GM21786 (cell line): Measurements from ENCODE around the gene SERPINB6.
"Not testable (repeated sequence)": the region's sequence is repeated elsewhere in the genome, so short reads cannot be mapped to it uniquely, and the experiment has no call there.

Experiments
- ATAC-seq: cut with Tn5 transposase; IDR thresholded peaks from one replicate; pipeline ENCODE4 v1.9.1; 2021; ENCODE audit not compliant: unreplicated experiment

The SERPINB6 gene

DNA sequence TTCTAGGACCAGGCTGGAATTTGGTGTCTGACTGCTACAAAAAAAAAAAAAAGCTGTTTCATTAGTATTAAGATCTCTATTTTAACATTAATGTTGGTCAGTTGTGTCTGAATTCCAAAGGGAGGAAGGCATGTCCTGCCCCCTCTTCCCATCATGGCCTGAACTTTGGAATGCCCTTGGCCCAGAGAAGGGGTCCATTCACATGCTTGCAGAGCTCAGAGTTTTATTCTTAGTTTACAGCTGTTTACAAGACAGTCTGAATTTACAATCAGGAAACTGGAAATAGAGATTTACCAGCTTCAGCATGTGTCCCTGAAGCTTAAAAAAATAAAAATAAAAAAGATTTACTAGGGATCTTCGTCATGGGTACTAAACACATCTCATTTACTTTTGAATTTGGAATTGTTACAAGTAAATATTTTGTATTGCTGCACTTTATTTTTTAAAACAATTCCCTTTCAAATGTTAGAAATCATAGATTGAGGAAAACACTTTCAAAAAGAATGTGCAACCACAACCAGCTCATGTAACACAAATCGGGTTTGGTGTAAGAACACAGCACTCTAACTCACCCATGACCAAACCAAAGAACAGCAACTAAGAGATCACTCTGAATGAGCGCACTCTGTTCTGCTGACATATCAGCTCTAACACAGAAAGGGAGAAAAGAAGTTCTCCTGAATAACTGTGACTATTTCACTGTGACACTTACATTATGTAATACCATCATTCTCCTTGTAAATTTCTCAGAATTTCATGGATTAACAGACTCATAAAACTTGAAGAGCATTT, 6.6 kb upstream of the SERPINB6 start:
- ATAC-seq = no peak

- ATAC-seq = no peak
Measured at GRCh38 chr6:2977290-2977689, 5.9 kb upstream of the SERPINB6 start.

GRCh38 chr6:2976571-2977085, 5.3 kb upstream of the SERPINB6 start:
- ATAC-seq = no peak

DNA sequence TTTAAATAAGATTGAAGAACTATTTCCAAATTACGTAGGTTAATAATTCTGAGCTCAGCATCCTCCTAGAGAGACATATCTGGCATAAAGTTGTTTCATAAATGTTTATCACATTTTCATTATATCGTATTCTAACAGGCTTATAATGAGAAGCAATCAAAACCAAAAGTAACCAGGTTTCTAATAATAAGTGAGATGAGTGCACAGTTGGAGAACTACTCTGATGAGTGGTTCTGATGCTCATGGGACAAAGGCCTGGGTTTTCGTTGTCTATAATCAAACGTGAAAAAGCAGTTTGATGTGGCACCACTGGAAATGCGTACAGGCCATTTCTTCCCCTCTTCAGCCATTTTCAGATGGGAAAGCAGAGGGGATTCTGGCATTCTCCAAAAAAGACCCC, 4.7 kb upstream of the SERPINB6 start:
- no peak for ATAC-seq

- ATAC-seq = no peak
Measured at GRCh38 chr6:2973676-2974075, 2.3 kb upstream of the SERPINB6 start.

DNA sequence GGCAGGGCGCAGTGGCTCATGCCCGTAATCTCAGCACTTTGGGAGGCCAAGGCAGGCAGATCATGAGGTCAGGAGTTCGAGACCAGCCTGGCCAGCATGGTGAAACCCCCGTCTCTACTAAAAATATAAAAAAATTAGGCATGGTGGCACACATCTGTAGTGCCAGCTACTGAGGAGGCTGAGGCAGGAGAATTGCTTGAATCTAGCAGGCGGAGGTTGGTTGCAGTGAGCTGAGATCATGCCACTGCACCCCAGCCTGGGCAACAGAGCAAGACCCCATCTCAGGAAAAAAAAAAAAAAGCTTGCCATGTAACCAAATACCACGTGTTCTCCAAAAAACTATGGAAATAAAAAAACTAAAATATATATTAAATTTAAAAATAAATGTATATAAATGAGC, 1.8 kb upstream of the SERPINB6 start:
- ATAC-seq = not testable (repeated sequence)

- ATAC-seq = not testable (repeated sequence)
Measured at GRCh38 chr6:2972685-2973084, 1.3 kb upstream of the SERPINB6 start.

- not testable (repeated sequence) for ATAC-seq
Measured at GRCh38 chr6:2972219-2972487, 786 bp upstream of the SERPINB6 start.

DNA sequence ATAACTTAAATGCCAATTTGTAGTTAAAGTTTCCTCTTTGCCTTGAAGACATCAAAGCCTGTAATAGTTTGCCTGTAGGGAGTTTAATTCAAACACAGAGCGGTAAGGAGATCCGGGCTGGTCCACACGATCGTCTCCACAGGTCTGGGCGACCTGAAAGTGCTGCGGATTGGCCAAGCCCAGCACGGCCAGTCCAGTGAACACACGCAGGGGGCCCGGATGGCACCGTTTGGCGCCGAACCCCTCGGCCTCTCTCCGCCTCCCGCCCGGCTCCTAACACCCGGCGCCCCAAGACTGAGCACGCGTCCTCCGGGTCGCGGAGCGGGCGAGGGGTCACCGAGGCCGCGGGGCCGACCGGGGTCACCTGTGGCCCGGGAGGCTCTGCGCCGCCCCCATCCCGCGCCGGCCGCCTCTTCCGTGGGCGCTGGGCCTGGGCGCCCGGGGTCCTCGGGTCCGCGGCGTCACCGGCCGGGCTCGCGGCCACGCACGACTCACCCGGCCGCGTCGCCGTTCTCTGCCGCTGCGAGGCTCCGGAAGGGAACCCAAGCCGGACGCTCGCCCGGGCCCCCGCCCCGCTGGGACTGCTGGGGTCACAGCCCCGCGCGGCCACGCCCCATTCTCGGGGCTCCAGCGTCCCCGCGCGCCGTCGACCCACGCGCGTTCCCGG, 481 bp downstream of the SERPINB6 start:
- ATAC-seq = no peak

DNA sequence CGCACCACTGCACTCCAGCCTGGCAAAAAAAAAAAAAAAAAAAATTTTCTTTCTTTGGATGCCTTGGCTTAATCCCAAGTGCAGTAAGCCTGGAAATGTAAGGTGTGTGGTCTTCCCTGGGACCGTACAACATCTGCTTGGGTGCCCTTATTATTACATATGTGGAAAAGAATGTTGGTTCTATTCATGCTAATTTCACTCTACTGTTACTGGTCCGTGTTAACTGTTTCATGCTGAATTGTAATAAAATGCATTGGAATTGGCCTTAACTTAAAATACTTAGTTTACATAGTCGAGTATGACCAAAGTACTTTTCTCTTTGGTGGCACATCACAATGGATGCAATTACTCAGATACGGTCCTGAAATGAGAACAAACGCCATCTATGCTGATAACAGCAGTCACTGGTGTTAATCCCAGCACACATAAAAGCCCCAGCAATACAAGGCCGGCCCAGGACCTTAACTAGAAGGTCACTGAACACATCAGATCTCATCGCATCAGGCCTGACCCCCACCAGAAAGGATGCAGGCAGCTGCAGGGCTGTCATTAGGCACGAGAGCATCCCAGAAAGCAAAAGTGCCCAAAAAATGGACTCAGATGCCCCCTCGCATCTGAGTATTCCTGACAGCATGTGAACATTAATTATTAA, 1.2 kb downstream of the SERPINB6 start:
- ATAC-seq = no peak

DNA sequence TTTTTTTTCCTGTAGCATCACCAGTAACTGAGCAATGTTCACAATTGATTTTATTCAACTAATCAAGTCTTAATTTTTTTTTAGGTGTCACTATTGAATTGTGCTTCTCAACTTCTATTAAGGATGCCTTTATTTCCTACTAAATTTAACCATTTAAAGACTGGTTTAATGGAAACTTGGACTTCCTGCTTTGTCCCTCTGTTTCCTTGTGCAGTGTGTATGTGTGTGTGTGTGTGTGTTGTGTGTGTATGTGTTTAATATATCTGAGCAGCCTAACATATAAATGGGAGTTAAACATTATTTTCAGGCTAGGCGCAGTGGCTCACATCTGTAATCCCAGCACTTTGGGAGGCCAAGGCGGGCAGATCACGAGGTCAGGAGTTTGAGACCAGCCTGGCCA, 1.8 kb downstream of the SERPINB6 start:
- ATAC-seq = no peak

DNA sequence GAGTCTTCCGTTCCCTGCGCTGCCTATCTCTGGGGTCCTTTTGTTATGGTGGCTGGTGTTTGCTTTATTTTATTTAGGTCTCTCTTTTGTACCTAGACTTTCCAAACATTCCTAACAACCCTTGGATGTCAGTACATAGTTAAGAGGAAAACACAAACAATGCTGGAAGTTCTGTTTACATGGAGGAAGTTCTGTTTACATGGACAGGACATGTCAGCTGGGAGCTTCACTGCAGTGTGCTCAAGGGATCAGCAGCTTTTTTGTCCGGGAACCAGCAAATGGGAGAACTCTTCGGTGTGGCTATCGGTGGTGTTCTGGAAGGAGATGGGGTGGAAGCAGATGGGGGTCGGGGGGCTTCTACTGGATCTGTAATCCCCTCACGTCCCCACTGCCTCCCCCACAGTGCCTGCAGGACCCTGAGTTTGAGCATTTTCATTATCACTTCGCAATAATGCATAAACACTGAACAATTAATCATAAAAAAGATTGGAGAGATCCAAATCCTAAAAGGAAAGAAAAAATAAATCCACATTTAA, 2.7 kb downstream of the SERPINB6 start:
- no peak for ATAC-seq

- ATAC-seq = no peak
Measured at GRCh38 chr6:2967936-2968335, 3.4 kb downstream of the SERPINB6 start.

DNA sequence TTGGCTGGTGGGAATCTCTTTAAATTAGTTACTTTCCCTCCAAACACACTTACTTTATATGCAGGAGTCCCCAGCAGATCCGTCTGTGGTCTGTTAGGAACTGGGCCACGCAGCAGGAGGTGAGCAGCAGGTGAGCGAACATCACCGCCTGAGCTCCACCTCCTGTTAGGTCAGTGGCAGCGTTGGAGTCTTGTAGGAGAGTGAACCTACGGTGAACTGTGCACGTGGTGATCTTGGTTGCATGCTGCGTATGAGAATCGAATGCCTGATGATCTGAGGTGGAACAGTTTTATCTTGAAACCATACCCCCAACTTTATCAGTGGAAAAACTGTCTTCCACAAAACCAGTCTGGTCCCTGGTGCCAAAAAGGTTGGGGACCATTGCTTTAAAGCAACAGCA, 5.0 kb downstream of the SERPINB6 start:
- no peak for ATAC-seq

DNA sequence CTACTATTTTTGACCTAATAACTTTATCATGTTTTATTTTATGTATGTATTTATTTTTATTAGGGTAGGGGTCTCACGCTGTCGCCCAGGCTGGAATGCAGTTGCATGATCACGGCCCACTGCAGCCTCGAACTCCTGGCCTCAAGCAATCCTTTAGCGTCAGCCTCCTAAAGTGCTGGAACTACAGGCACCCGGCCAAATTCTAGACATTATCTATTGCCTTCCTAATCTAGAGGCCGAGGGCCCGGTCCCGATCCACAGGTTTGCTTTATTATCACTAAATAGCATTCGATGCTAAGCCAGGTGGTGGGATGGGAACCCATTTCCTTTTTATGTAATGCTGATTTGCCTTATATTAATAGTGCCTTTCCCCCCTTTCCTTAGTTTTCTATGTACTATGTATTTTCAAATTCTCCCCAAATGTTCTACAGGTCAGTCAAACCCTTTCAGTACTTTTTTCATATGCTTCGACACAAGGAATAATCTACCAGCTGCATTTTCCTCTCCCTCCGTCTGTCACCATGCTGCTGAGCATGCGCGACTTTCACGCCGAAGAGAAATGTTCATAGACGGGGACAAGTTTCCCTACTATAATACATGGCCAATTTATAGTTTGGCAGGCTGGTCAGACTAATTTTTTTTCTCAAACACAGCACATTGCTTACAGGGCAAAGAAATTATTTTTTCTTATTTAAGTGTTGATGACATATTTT, 6.4 kb downstream of the SERPINB6 start:
- ATAC-seq = no peak

GRCh38 chr6:2963756-2964155, 7.6 kb downstream of the SERPINB6 start:
- ATAC-seq = no peak

DNA sequence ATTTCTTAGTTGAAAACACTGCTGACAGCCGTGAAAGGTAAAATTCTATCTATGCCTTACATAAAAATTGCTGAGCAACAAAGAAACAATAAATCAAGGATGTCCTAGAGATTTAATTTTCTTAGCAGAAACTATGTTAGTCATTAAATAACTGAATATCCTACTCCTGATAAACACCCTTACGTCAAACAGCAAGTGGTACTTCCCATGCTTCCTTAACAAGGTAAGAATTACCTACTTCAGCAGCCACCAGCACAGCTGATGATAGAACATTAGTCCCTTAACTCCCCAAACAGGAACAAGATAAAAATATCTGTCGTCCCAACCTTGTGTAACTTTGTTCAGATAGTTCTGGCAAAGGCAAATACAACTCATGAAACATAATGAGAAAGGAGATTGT, 8.7 kb downstream of the SERPINB6 start:
- no peak for ATAC-seq

DNA sequence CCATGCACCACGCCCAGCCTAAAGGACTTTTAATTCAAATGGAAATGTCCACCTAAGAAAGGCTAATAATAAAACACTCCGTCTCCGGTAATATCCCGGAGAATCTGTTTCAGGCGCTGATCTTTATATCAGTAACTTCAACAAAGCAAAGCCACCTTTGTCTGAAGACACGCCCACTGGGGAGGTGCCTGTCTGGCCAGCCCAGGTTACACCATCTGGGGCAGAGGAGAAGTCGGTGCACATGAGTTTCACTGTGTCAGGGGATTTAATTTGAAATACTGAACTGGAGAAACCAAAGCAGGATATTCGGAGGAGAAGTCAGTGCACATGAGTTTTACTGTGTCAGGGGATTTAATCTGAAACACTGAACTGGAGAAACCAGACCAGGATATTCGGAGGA, 9.4 kb downstream of the SERPINB6 start:
- ATAC-seq = no peak

- ATAC-seq = no peak
Measured at GRCh38 chr6:2961506-2961905, 9.9 kb downstream of the SERPINB6 start.

GRCh38 chr6:2960935-2961334, 10.4 kb downstream of the SERPINB6 start:
- no peak for ATAC-seq
